ENCODE measurements around the gene ZNF280B.

DNA sequence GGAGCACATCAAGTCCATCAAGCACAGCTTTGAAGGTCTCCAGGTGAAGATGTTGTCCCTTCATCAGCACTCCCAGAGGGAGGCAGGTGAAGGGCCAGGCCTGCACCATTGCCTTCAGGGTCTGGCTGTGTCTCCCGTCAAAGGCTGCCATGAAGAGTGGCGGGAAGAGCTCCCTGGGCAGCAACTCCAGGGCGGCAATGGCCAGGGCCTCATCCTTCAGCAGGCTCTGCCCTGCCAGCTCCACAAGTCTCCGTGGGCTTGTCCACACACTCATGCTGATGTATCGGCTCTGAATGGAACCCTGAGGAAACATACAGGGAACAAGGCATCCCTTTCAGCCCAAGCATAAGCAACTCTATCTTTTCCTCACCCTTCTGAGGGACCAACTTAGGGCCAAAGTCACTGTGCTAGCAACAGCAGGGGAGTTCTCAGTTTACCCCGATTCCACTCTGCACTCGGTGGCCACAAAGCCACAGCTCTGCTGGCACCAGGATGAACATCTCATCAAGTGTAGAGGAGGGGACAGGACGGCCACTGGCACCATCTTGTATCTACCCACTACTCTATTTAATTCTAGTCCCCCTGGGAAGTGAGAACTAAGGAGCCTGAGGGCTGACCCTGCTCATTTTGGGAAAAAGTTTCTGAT lies 42.4 kb upstream of the ZNF280B start:
- TF ChIP-seq, protein P1, sequence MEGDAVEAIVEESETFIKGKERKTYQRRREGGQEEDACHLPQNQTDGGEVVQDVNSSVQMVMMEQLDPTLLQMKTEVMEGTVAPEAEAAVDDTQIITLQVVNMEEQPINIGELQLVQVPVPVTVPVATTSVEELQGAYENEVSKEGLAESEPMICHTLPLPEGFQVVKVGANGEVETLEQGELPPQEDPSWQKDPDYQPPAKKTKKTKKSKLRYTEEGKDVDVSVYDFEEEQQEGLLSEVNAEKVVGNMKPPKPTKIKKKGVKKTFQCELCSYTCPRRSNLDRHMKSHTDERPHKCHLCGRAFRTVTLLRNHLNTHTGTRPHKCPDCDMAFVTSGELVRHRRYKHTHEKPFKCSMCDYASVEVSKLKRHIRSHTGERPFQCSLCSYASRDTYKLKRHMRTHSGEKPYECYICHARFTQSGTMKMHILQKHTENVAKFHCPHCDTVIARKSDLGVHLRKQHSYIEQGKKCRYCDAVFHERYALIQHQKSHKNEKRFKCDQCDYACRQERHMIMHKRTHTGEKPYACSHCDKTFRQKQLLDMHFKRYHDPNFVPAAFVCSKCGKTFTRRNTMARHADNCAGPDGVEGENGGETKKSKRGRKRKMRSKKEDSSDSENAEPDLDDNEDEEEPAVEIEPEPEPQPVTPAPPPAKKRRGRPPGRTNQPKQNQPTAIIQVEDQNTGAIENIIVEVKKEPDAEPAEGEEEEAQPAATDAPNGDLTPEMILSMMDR (optimal IDR thresholded peaks at IDR 0.05 in 1 of 3, IDR thresholded peaks at IDR 0.05 in 1 of 3, conservative IDR thresholded peaks at IDR 0.05 in 1 of 3; ENCODE audit: extremely low read depth in 1 of 3, insufficient read depth in 2 of 3, low read length in 3 of 3): no peak
- no peak for TF ChIP-seq EZH2 (IDR thresholded peaks at IDR 0.05; ENCODE audit: low read length)

All from keratinocyte (primary cell).